ENCODE measurements around the gene YPEL4.

YPEL4 gene

GRCh38 chr11:57626895-57627294, 22.8 kb downstream of the YPEL4 start:
- Histone ChIP-seq H3K27me3 (ENCODE audit: insufficient read depth, poor library complexity, severe bottlenecking) (no peaks in the 10 kb centered on the region), H3K4me3 (ENCODE audit: severe bottlenecking) (no peak overlapping the region), H3K27ac (ENCODE audit: poor library complexity, severe bottlenecking) (no peak overlapping the region), H3K36me3 (ENCODE audit: low read depth) (no peaks in the 10 kb centered on the region), H3K4me1 (ENCODE audit: insufficient read depth, poor library complexity, severe bottlenecking) (no peaks in the 10 kb centered on the region), H3K9me3 (ENCODE audit: severe bottlenecking) (no peaks in the 10 kb centered on the region)
- ATAC-seq (ENCODE audit: low read depth), result no peak
- no peak for TF ChIP-seq CTCF (IDR thresholded peaks at IDR 0.05; ENCODE audit: poor library complexity, severe bottlenecking)
- no peak for DNase-seq (ENCODE audit: low spot score)

- Histone ChIP-seq H3K27ac (ENCODE audit: poor library complexity, severe bottlenecking) (no peak overlapping the region), H3K27me3 (ENCODE audit: insufficient read depth, poor library complexity, severe bottlenecking) (no peaks in the 10 kb centered on the region), H3K36me3 (ENCODE audit: low read depth) (no peaks in the 10 kb centered on the region), H3K4me3 (ENCODE audit: severe bottlenecking) (no peak overlapping the region), H3K9me3 (ENCODE audit: severe bottlenecking) (no peaks in the 10 kb centered on the region), H3K4me1 (ENCODE audit: insufficient read depth, poor library complexity, severe bottlenecking) (no peaks in the 10 kb centered on the region)
- TF ChIP-seq CTCF (IDR thresholded peaks at IDR 0.05; ENCODE audit: poor library complexity, severe bottlenecking), result no peak
- no peak for DNase-seq (ENCODE audit: low spot score)
- no peak for ATAC-seq (ENCODE audit: low read depth)
Measured at GRCh38 chr11:57624864-57625263, 24.8 kb downstream of the YPEL4 start.

- H3K27me3 ChIP-seq (ENCODE audit: insufficient read depth, poor library complexity, severe bottlenecking), result no peaks in the 10 kb centered on the region
- no peak for TF ChIP-seq CTCF (IDR thresholded peaks at IDR 0.05; ENCODE audit: poor library complexity, severe bottlenecking)
- no peak for DNase-seq (ENCODE audit: low spot score)
- no peak for ATAC-seq (ENCODE audit: low read depth)
- H3K4me1 ChIP-seq (ENCODE audit: insufficient read depth, poor library complexity, severe bottlenecking), result peaks cover 3% of the 10 kb centered on the region
- no peaks in the 10 kb centered on the region for H3K36me3 ChIP-seq (ENCODE audit: low read depth)
- no peaks in the 10 kb centered on the region for H3K9me3 ChIP-seq (ENCODE audit: severe bottlenecking)
- H3K4me3 ChIP-seq (ENCODE audit: severe bottlenecking), result no peak overlapping the region
- H3K27ac ChIP-seq (ENCODE audit: poor library complexity, severe bottlenecking), result no peak overlapping the region
Measured at GRCh38 chr11:57622263-57622662, 27.4 kb downstream of the YPEL4 start.

- ATAC-seq (ENCODE audit: low read depth) (no peak), DNase-seq (ENCODE audit: low spot score) (no peak)
- Histone ChIP-seq H3K9me3 (ENCODE audit: severe bottlenecking) (no peaks in the 10 kb centered on the region), H3K27ac (ENCODE audit: poor library complexity, severe bottlenecking) (no peak overlapping the region), H3K36me3 (ENCODE audit: low read depth) (no peaks in the 10 kb centered on the region), H3K4me3 (ENCODE audit: severe bottlenecking) (no peak overlapping the region), H3K4me1 (ENCODE audit: insufficient read depth, poor library complexity, severe bottlenecking) (peaks cover 3% of the 10 kb centered on the region), H3K27me3 (ENCODE audit: insufficient read depth, poor library complexity, severe bottlenecking) (no peaks in the 10 kb centered on the region)
- no peak for TF ChIP-seq CTCF (IDR thresholded peaks at IDR 0.05; ENCODE audit: poor library complexity, severe bottlenecking)
Measured at GRCh38 chr11:57620467-57620866, 29.2 kb downstream of the YPEL4 start.

- Histone ChIP-seq H3K27ac (ENCODE audit: poor library complexity, severe bottlenecking) (no peak overlapping the region), H3K4me1 (ENCODE audit: insufficient read depth, poor library complexity, severe bottlenecking) (peaks cover 3% of the 10 kb centered on the region), H3K36me3 (ENCODE audit: low read depth) (no peaks in the 10 kb centered on the region), H3K9me3 (ENCODE audit: severe bottlenecking) (no peaks in the 10 kb centered on the region), H3K27me3 (ENCODE audit: insufficient read depth, poor library complexity, severe bottlenecking) (no peaks in the 10 kb centered on the region), H3K4me3 (ENCODE audit: severe bottlenecking) (no peak overlapping the region)
- no peak for TF ChIP-seq CTCF (IDR thresholded peaks at IDR 0.05; ENCODE audit: poor library complexity, severe bottlenecking)
- ATAC-seq (ENCODE audit: low read depth) (no peak), DNase-seq (ENCODE audit: low spot score) (no peak)
Measured at GRCh38 chr11:57619331-57619730, 30.4 kb downstream of the YPEL4 start.

Measured in RWPE2 (cell line).